Large intestine (tissue), 3 donors: ENCODE results near the gene CCDC134. TPM values are rescaled to one million over a fixed set of nuclear protein-coding genes. Genes with fewer than 3 reads are reported as not detected.
A peak's percentile ranks its signal among the peaks of the same experiment; 100 is the strongest.

ENCODE experiments used
- DNase-seq, 2 donors: peaks; one replicate each; pipeline versions ENCODE4 v3.0.0 to v3.0.0-alpha.2; 2013
- H3K27ac ChIP-seq: one replicate; pipeline ENCODE4 v1.5.1; 2013; ENCODE audit warnings: low read length
- H3K27me3 ChIP-seq: 2 replicates; pipeline ENCODE4 v1.6.1; 2013; ENCODE audit warnings: low read length; ENCODE audit not compliant: control insufficient read depth, insufficient read depth
- H3K36me3 ChIP-seq: 2 replicates; pipeline ENCODE4 v1.6.1; 2013; ENCODE audit warnings: low read length; ENCODE audit not compliant: control insufficient read depth, insufficient read depth
- H3K4me1 ChIP-seq: one replicate; pipeline ENCODE4 v1.6.1; 2013; ENCODE audit warnings: low read length; ENCODE audit not compliant: control insufficient read depth, insufficient read depth
- H3K4me3 ChIP-seq: one replicate; pipeline ENCODE4 v1.5.1; 2013; ENCODE audit warnings: low read length
- H3K9me3 ChIP-seq: one replicate; pipeline ENCODE4 v1.6.1; 2013; ENCODE audit warnings: mild to moderate bottlenecking, low read depth, low read length, moderate library complexity; ENCODE audit not compliant: control insufficient read depth
- whole genome bisulfite sequencing: methylation state at CpG from one replicate; pipeline ENCODE4 v1.1.5; 2013; ENCODE audit warnings: low lambda C conversion rate; ENCODE audit not compliant: insufficient coverage; 5-methylcytosine and 5-hydroxymethylcytosine counted together
- polyA plus RNA-seq: library from polyadenylated mRNA; unstranded; fragments of 120-200 nt; gene quantifications from one replicate; pipeline ENCODE4 v1.2.1, GENCODE V29; 2013

CCDC134 gene
- polyA plus RNA-seq, 1 donor, result 7.2 TPM

GRCh38 chr22:41770715-41771468 is 29.6 kb upstream of the CCDC134 start:
- Histone ChIP-seq H3K27ac (no peak overlapping the region), H3K9me3 (no peaks in the 10 kb centered on the region), H3K27me3 (no peaks in the 10 kb centered on the region), H3K4me1 (no peaks in the 10 kb centered on the region), H3K4me3 (no peak overlapping the region), H3K36me3 (no peaks in the 10 kb centered on the region)
- DNase-seq, result no peak
- WGBS, result no CpG with 5 or more reads among the region's 5 CpGs

DNA sequence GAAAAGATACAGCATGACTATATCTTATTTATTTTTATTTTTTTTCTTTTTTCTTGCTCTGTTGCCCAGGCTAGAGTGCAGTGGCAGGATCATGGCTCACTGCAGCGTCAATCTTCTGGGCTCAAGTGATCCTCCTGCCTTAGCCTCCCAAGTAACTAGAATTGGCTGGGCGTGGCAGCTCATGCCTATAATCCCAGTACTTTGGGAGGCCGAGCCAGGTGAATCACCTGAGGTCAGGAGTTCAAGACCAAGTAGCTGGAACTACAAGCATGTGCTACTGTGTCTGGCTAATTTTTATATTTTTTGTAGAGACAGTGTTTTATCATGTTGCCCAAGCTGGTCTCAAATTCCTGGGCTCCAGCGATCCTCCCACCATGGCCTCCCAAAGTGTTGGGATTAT is 28.3 kb upstream of the CCDC134 start:
- Histone ChIP-seq H3K27me3 (no peaks in the 10 kb centered on the region), H3K27ac (no peak overlapping the region), H3K4me1 (no peaks in the 10 kb centered on the region), H3K4me3 (no peak overlapping the region), H3K36me3 (no peaks in the 10 kb centered on the region), H3K9me3 (no peaks in the 10 kb centered on the region)
- WGBS, result no CpG with 5 or more reads among the region's 4 CpGs
- DNase-seq, result no peak

- Histone ChIP-seq H3K27me3 (no peaks in the 10 kb centered on the region), H3K4me3 (no peak overlapping the region), H3K9me3 (no peaks in the 10 kb centered on the region), H3K4me1 (no peaks in the 10 kb centered on the region), H3K27ac (no peak overlapping the region), H3K36me3 (no peaks in the 10 kb centered on the region)
- DNase-seq, result no peak
Measured at GRCh38 chr22:41772645-41773044, 27.8 kb upstream of the CCDC134 start.

- Histone ChIP-seq H3K36me3 (no peaks in the 10 kb centered on the region), H3K4me1 (no peaks in the 10 kb centered on the region), H3K27me3 (no peaks in the 10 kb centered on the region), H3K27ac (no peak overlapping the region), H3K4me3 (no peak overlapping the region), H3K9me3 (no peaks in the 10 kb centered on the region)
- DNase-seq, result no peak
- WGBS, result no CpG with 5 or more reads among the region's 5 CpGs
Measured at GRCh38 chr22:41775338-41775737, 25.1 kb upstream of the CCDC134 start.

DNA sequence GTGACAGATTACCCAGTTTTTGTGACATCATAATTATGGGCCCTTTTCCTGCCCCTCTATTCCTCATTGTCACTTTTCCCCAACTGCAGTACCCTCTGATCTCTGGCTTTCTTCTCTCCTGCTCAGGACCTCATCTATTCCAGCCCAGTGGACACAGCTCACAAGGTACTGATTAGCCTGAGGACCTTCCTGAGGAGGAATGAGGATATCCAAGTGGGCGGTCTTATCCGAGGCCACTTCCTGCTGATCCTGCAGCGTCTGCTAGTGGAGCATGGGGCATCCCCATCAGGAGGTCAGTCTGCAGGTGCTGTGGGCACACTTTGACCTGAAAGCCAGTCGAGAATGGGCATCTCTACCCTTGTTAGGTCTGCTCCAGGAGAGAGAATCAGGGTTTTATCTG is 24.5 kb upstream of the CCDC134 start:
- H3K4me1 ChIP-seq, result no peaks in the 10 kb centered on the region
- no peak overlapping the region for H3K27ac ChIP-seq
- no peaks in the 10 kb centered on the region for H3K36me3 ChIP-seq
- no peaks in the 10 kb centered on the region for H3K9me3 ChIP-seq
- H3K4me3 ChIP-seq, result no peak overlapping the region
- no peaks in the 10 kb centered on the region for H3K27me3 ChIP-seq
- no peak for DNase-seq
- WGBS, result no CpG with 5 or more reads among the region's 4 CpGs

- no peaks in the 10 kb centered on the region for H3K36me3 ChIP-seq
- H3K4me3 ChIP-seq, result no peak overlapping the region
- DNase-seq, result no peak
- no peaks in the 10 kb centered on the region for H3K27me3 ChIP-seq
- H3K4me1 ChIP-seq, result no peaks in the 10 kb centered on the region
- H3K9me3 ChIP-seq, result no peaks in the 10 kb centered on the region
- no peak overlapping the region for H3K27ac ChIP-seq
- no CpG with 5 or more reads among the region's 3 CpGs for WGBS
Measured at GRCh38 chr22:41776381-41776780, 24.1 kb upstream of the CCDC134 start.

GRCh38 chr22:41777749-41778425 is 22.6 kb upstream of the CCDC134 start:
- no peak overlapping the region for H3K27ac ChIP-seq
- no peaks in the 10 kb centered on the region for H3K36me3 ChIP-seq
- no peak overlapping the region for H3K4me3 ChIP-seq
- no peaks in the 10 kb centered on the region for H3K9me3 ChIP-seq
- 98% methylated on average over 2 of the region's 2 CpGs for WGBS
- no peaks in the 10 kb centered on the region for H3K27me3 ChIP-seq
- H3K4me1 ChIP-seq, result no peaks in the 10 kb centered on the region
- no peak for DNase-seq

GRCh38 chr22:41779929-41780505 is 20.5 kb upstream of the CCDC134 start:
- no peak for DNase-seq
- no peaks in the 10 kb centered on the region for H3K36me3 ChIP-seq
- no peak overlapping the region for H3K27ac ChIP-seq
- no peaks in the 10 kb centered on the region for H3K9me3 ChIP-seq
- WGBS, result no CpG with 5 or more reads among the region's 3 CpGs
- no peaks in the 10 kb centered on the region for H3K27me3 ChIP-seq
- no peaks in the 10 kb centered on the region for H3K4me1 ChIP-seq
- H3K4me3 ChIP-seq, result no peak overlapping the region

DNA sequence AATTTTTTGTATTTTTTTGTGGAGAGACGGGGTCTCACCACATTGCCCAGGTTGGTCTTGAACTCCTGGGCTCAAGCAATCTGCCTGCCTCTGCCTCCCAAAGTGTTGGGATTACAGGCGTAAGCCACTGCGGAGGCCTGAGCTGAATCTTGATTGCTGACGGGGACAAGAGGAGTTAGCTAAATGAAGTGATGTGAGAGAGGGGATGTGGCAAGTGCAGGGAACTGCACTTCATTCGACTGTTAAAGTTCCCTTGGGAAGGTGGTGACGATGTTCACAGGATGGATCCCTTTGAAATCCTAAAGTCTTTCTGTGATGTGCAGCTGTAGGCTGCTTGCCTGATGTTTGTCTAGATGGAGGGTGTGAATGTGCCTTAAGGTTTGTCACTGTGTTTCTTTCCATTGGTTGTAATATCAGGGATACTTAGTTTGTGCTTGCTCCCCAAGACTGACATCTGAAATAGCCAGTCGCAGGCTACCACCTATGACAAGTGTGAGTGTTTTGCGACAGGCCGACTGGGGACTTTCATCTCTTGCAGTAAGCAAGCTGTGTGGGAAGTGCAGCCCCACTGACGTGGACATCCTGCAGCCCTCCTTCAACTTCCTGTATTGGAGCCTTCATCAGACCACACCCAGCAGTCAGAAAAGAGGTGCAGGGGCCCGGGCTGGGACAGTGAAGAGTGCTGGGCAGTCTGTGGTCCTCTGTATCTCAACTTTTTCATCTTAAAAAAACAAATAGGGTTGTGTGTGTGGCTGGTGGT is 19.6 kb upstream of the CCDC134 start:
- H3K4me3 ChIP-seq, result no peak overlapping the region
- H3K27ac ChIP-seq, result no peak overlapping the region

GRCh38 chr22:41781507-41781906 is 19.0 kb upstream of the CCDC134 start:
- Histone ChIP-seq H3K4me3 (no peak overlapping the region), H3K27ac (no peak overlapping the region), H3K36me3 (no peaks in the 10 kb centered on the region), H3K9me3 (no peaks in the 10 kb centered on the region), H3K27me3 (no peaks in the 10 kb centered on the region), H3K4me1 (no peaks in the 10 kb centered on the region)
- no CpG with 5 or more reads among the region's 1 CpG for WGBS
- no peak for DNase-seq

More for the DNA sequence above, 19.6 kb upstream of the CCDC134 start:
- WGBS, result no CpG with 5 or more reads among the region's 11 CpGs
- DNase-seq, result peak; percentile 65 to 87
- Histone ChIP-seq H3K9me3 (no peaks in the 10 kb centered on the region), H3K27me3 (no peaks in the 10 kb centered on the region), H3K4me1 (no peaks in the 10 kb centered on the region), H3K36me3 (no peaks in the 10 kb centered on the region)
